ENCODE data around the gene HEATR5A. TPM values are rescaled to one million over a fixed set of nuclear protein-coding genes. Genes with fewer than 3 reads are reported as not detected.

HEATR5A gene
- total and polyA plus RNA-seq, 2 of the 13 experiments (the other 11 are each of a cell fraction or from before 2014, with no cell fraction given) = 36.4 to 105 TPM

GRCh38 chr14:31252865-31253264, 167.5 kb downstream of the HEATR5A start:
- no peak overlapping the region for H3K4me2 ChIP-seq (ENCODE audit: low read depth, low read length)
- no peaks in the 10 kb centered on the region for H4K20me1 ChIP-seq (ENCODE audit: insufficient read depth, low read length)
- 97% methylated on average over 1 of the region's 1 CpG for WGBS (ENCODE audit: low lambda C conversion rate)
- H2AFZ ChIP-seq (ENCODE audit: low read length) = peak overlapping the region; percentile 81
- no peaks in the 10 kb centered on the region for H3K9me3 ChIP-seq (ENCODE audit: low read length)
- no peak overlapping the region for H3K9ac ChIP-seq (ENCODE audit: insufficient read depth, low read depth, low read length)
- no peak for FAIRE-seq
- DNase-seq (ENCODE audit: low spot score) = no peak
- H3K79me2 ChIP-seq (ENCODE audit: insufficient read depth, low read length) = no peaks in the 10 kb centered on the region
- intact Hi-C loops (cut with micrococcal nuclease; ENCODE audit: unreplicated experiment) = no loop called here
- H3K27me3 ChIP-seq (ENCODE audit: control insufficient read depth in 1 of 2, insufficient read depth in 2 of 2, low read length in 2 of 2) = no peaks in the 10 kb centered on the region
- ChIA-PET POLR2A (interaction anchor here (0.7 to 14.8 kb wide), 4 partner anchors 8 to 45 kb away, joined by 4 to 323 read pairs (median 64); partner anchors contain the start of gene HECTD1), CTCF (ENCODE audit: low intra/inter-chr PET ratio, low total read pairs) (no interaction called here)
- peaks cover 69% of the 10 kb centered on the region for H3K4me1 ChIP-seq (ENCODE audit: insufficient read depth, low read length)
- peak overlapping the region; percentile 33 for H3K27ac ChIP-seq (ENCODE audit: extremely low read length, insufficient read depth, low read length)
- no peak for ATAC-seq
- H3K36me3 ChIP-seq (replicated peaks in 1 of 2; ENCODE audit: control insufficient read depth in 1 of 2, insufficient read depth in 2 of 2, low read length in 2 of 2) = no peaks in the 10 kb centered on the region
- in situ Hi-C loops (cut with HindIII; ENCODE audit: extremely low pct_ligation_motif_present, low pct_unique_long_range_greater_than_20kb) = no loop called here
- no peak overlapping the region for H3K4me3 ChIP-seq (replicated peaks in 1 of 3; ENCODE audit: insufficient read depth in 1 of 3, low read depth in 2 of 3, low read length in 3 of 3)
- no TSS peak for BruUV-seq (replicated peaks)
- TF ChIP-seq ZNF224 (CRISPR knock-in tag; IDR thresholded peaks at IDR 0.05) = 0 out of 2 replicates have a peak, but pooled peaks have one; percentile 65
- peak; percentile 5; the same call in 1 of the 2 replicates for TF ChIP-seq ARID5B (CRISPR knock-in tag; IDR thresholded peaks at IDR 0.05)
- 0 out of 2 replicates have a peak, but pooled peaks have one; percentile 48 for TF ChIP-seq ZNF619 (CRISPR knock-in tag; IDR thresholded peaks at IDR 0.05)
- peak; percentile 89 for TF ChIP-seq NRL (CRISPR knock-in tag; IDR thresholded peaks at IDR 0.05; ENCODE audit: borderline replicate concordance)
- TF ChIP-seq ZFP36 (IDR thresholded peaks at IDR 0.05; ENCODE audit: borderline replicate concordance, low read depth, low read length, partially characterized antibody) = no peak
- 0 out of 2 replicates have a peak, but pooled peaks have one; percentile 58 for TF ChIP-seq TMF1 (CRISPR knock-in tag; IDR thresholded peaks at IDR 0.05; ENCODE audit: low read depth)
- TF ChIP-seq ONECUT2 (CRISPR knock-in tag; IDR thresholded peaks at IDR 0.05) = no peak
- TF ChIP-seq MED13 (CRISPR knock-in tag; IDR thresholded peaks at IDR 0.05) = no peak
- no peak for TF ChIP-seq GLI4 (CRISPR knock-in tag; IDR thresholded peaks at IDR 0.05; ENCODE audit: borderline replicate concordance)
- TF ChIP-seq, protein P1, sequence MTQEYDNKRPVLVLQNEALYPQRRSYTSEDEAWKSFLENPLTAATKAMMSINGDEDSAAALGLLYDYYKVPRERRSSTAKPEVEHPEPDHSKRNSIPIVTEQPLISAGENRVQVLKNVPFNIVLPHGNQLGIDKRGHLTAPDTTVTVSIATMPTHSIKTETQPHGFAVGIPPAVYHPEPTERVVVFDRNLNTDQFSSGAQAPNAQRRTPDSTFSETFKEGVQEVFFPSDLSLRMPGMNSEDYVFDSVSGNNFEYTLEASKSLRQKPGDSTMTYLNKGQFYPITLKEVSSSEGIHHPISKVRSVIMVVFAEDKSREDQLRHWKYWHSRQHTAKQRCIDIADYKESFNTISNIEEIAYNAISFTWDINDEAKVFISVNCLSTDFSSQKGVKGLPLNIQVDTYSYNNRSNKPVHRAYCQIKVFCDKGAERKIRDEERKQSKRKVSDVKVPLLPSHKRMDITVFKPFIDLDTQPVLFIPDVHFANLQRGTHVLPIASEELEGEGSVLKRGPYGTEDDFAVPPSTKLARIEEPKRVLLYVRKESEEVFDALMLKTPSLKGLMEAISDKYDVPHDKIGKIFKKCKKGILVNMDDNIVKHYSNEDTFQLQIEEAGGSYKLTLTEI (CRISPR knock-in tag; conservative IDR thresholded peaks at IDR 0.05) = no peak
- peak; percentile 64; the same call in 1 of the 2 replicates for TF ChIP-seq ZNF891 (CRISPR knock-in tag; IDR thresholded peaks at IDR 0.05)
- no peak for TF ChIP-seq REL (CRISPR knock-in tag; conservative IDR thresholded peaks at IDR 0.05)
- TF ChIP-seq BORCS8-MEF2B (CRISPR knock-in tag; IDR thresholded peaks at IDR 0.05) = 0 out of 2 replicates have a peak, but pooled peaks have one; percentile 14
- TF ChIP-seq SALL1 (CRISPR knock-in tag; IDR thresholded peaks at IDR 0.05) = peak; percentile 37; the same call in 1 of the 2 replicates
- 0 out of 2 replicates have a peak, but pooled peaks have one; percentile 56 for TF ChIP-seq SRY (CRISPR knock-in tag; IDR thresholded peaks at IDR 0.05)
- TF ChIP-seq ZBTB33 (CRISPR knock-in tag; IDR thresholded peaks at IDR 0.05) = no peak
